ENCODE results near the gene SLC35F3. TPM values are rescaled to one million over a fixed set of nuclear protein-coding genes. Genes with fewer than 3 reads are reported as not detected.

Gene SLC35F3
- total and polyA plus RNA-seq, 4 donors: 0.01 to 0.37 (median 0.08) TPM; not detected in 1

- no peaks in the 10 kb centered on the region for H3K9me3 ChIP-seq (ENCODE audit: control insufficient read depth in 4 of 4, low read length in 3 of 4)
- H3K4me3 ChIP-seq (ENCODE audit: low read depth in 1 of 3, low read length in 3 of 3): peak within 1 kb of the TSS; percentile 78 to 97 (median 83)
- peak within 1 kb of the TSS; percentile 97 to 99 for H3K27ac ChIP-seq (ENCODE audit: low read depth in 1 of 2, low read length in 2 of 2)
- H3K4me1 ChIP-seq (ENCODE audit: control insufficient read depth in 4 of 4, insufficient read depth in 4 of 4, low read length in 3 of 4): peaks cover 0 to 26% (median 18%) of the 10 kb centered on the region in 4 donors
- peak; percentile 91 for DNase-seq (ENCODE audit: low spot score)
- TF ChIP-seq FOXA1 (IDR thresholded peaks at IDR 0.05): peak; percentile 75
- TF ChIP-seq RXRA (IDR thresholded peaks at IDR 0.05): peak; percentile 50 to 60
- no peak for TF ChIP-seq CTCF (IDR thresholded peaks at IDR 0.05; ENCODE audit: low read depth, low read length, missing input control)
- peak; percentile 63 for TF ChIP-seq REST (IDR thresholded peaks at IDR 0.05)
- TF ChIP-seq FOXA2 (IDR thresholded peaks at IDR 0.05): no peak
- TF ChIP-seq ATF3 (IDR thresholded peaks at IDR 0.05): peak; percentile 33
- TF ChIP-seq GABPA (IDR thresholded peaks at IDR 0.05 in 1 of 2, conservative IDR thresholded peaks at IDR 0.05 in 1 of 2): peak; percentile 98 to 99
- TF ChIP-seq SP1 (IDR thresholded peaks at IDR 0.05): peak; percentile 69
- peak; percentile 41 for TF ChIP-seq TAF1 (conservative IDR thresholded peaks at IDR 0.05)
- TF ChIP-seq EGR1 (IDR thresholded peaks at IDR 0.05; ENCODE audit: low read depth in 2 of 2): peak; percentile 90 to 97
- peak; percentile 2 to 35 for TF ChIP-seq RAD21 (IDR thresholded peaks at IDR 0.05)
- TF ChIP-seq HNF4G (IDR thresholded peaks at IDR 0.05): peak; percentile 25
- TF ChIP-seq MAX (IDR thresholded peaks at IDR 0.05): peak; percentile 88
- peak; percentile 91 for TF ChIP-seq YY1 (IDR thresholded peaks at IDR 0.05)
- peak; percentile 79 for TF ChIP-seq NR2F2 (IDR thresholded peaks at IDR 0.05)
- peak in 1 of 2 donors; percentile 9 for TF ChIP-seq JUND (IDR thresholded peaks at IDR 0.05)
- TF ChIP-seq HNF4A (conservative IDR thresholded peaks at IDR 0.05): peak; percentile 52 to 80
- TF ChIP-seq, protein P1, sequence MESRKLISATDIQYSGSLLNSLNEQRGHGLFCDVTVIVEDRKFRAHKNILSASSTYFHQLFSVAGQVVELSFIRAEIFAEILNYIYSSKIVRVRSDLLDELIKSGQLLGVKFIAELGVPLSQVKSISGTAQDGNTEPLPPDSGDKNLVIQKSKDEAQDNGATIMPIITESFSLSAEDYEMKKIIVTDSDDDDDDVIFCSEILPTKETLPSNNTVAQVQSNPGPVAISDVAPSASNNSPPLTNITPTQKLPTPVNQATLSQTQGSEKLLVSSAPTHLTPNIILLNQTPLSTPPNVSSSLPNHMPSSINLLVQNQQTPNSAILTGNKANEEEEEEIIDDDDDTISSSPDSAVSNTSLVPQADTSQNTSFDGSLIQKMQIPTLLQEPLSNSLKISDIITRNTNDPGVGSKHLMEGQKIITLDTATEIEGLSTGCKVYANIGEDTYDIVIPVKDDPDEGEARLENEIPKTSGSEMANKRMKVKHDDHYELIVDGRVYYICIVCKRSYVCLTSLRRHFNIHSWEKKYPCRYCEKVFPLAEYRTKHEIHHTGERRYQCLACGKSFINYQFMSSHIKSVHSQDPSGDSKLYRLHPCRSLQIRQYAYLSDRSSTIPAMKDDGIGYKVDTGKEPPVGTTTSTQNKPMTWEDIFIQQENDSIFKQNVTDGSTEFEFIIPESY (IDR thresholded peaks at IDR 0.05): peak; percentile 96
- peaks cover 4 to 13% (median 6%) of the 10 kb centered on the region in 4 donors for H3K36me3 ChIP-seq (ENCODE audit: control insufficient read depth in 4 of 4, insufficient read depth in 3 of 4, low read depth in 1 of 4, low read length in 3 of 4)
- under 1% methylated on average over 62 of the region's 62 CpGs for WGBS
- H3K9ac ChIP-seq (ENCODE audit: low read depth in 1 of 2, low read length in 2 of 2): peak within 1 kb of the TSS; percentile 84 to 98
- H3K27me3 ChIP-seq (ENCODE audit: control insufficient read depth in 4 of 4, insufficient read depth in 4 of 4, low read length in 3 of 4): no peaks in the 10 kb centered on the region
These were observed 468.8 kb downstream of the SLC35F3 start, which contains the start of gene COA6 for GRCh38 chr1:234373064-234373958. COA6 (plus strand) TSS chr1:234373456; CDS start chr1:234373467, 11 bp downstream.
